K562 (cell line): Measurements from ENCODE around the gene SLC35F4. TPM values are rescaled to one million over a fixed set of nuclear protein-coding genes. Genes with fewer than 3 reads are reported as not detected.

ENCODE experiments used
- ATAC-seq: fragments of 200-7000 bp; cut with Tn5 transposase; 3 replicates; pipeline ENCODE4 v1.9.1; 2020; ENCODE audit warnings: moderate library complexity
- BruUV-seq: library from RNA; stranded (reverse); fragments of 400-500 nt; replicated peaks from 2 replicates; lab custom pipeline; 2021; lab: Mats Ljungman, UMichigan
- CTCF ChIA-PET: fragments of 300-600 bp; formaldehyde crosslinking; extraction: SDS; loops from one replicate; lab custom pipeline; 2021; ENCODE audit warnings: low intra/inter-chr PET ratio; lab: Yijun Ruan, JAX
- POLR2A ChIA-PET: fragments of 300-600, 350-650 bp; sonication (Branson Sonifier 250); formaldehyde crosslinking; extraction: SDS; loops from one replicate; lab custom pipeline; 2021; ENCODE audit warnings: antibody characterized with exemption, inconsistent platforms; lab: Yijun Ruan, JAX
- DNase-seq, 4 experiments: peaks; one replicate each; pipeline versions ENCODE4 v3.0.0 to v3.0.0-alpha.2; 2011 to 2018; ENCODE audit warnings: low spot score in 3 of 4, mixed read lengths in 3 of 4; ENCODE audit errors: extremely low read depth in 1 of 4
- FAIRE-seq: peaks from 2 replicates; lab custom pipeline; 2011; peaks lifted over from hg19 to GRCh38; lab: Jason Lieb, UNC
- H2AFZ ChIP-seq: 2 replicates; pipeline ENCODE4 v1.6.0; 2011; ENCODE audit warnings: low read depth, low read length, control low read depth, inconsistent platforms
- H3K27ac ChIP-seq: fragments of 200-600 bp; 3 replicates; pipeline ENCODE4 v1.8.0; 2011; ENCODE audit warnings: low read depth, mild to moderate bottlenecking, control low read depth, inconsistent platforms, low read length, moderate library complexity, mixed read lengths; ENCODE audit errors: extremely low read depth
- H3K27me3 ChIP-seq, 2 experiments: fragments of 300-600 bp in 1 of 2; 2 replicates in 1 of 2; 3 replicates in 1 of 2; pipeline versions ENCODE4 v1.6.0 to v1.8.0; 2011; ENCODE audit warnings: inconsistent platforms in 2 of 2, low read length in 2 of 2, mild to moderate bottlenecking in 1 of 2, mixed read lengths in 1 of 2, moderate library complexity in 1 of 2; ENCODE audit not compliant: control insufficient read depth in 2 of 2, insufficient read depth in 2 of 2
- H3K36me3 ChIP-seq: fragments of 300-600 bp; 3 replicates; pipeline ENCODE4 v1.8.0; 2011; ENCODE audit warnings: mild to moderate bottlenecking, low read length, inconsistent platforms; ENCODE audit not compliant: control insufficient read depth, insufficient read depth
- H3K4me1 ChIP-seq, 2 experiments: fragments of 200-600 bp in 1 of 2; replicated peaks in 1 of 2; 2 replicates in 1 of 2; 3 replicates in 1 of 2; pipeline versions ENCODE4 v1.5.1 to v1.8.0; 2011; ENCODE audit warnings: inconsistent platforms in 2 of 2, low read length in 2 of 2, mild to moderate bottlenecking in 1 of 2, mixed read lengths in 1 of 2, moderate library complexity in 1 of 2; ENCODE audit not compliant: control insufficient read depth in 2 of 2, insufficient read depth in 2 of 2
- H3K4me2 ChIP-seq: 2 replicates; pipeline ENCODE4 v1.6.1; 2011; ENCODE audit warnings: low read length, control low read depth, inconsistent platforms, mixed read lengths; ENCODE audit not compliant: insufficient read depth
- H3K4me3 ChIP-seq: fragments of 200-600 bp; sonication (generic), shearing (Covaris generic); 2 replicates; pipeline ENCODE4 v1.5.1; 2016; ENCODE audit warnings: control low read depth, inconsistent platforms
- H3K79me2 ChIP-seq: fragments of 200-600 bp; 3 replicates; pipeline ENCODE4 v1.8.0; 2011; ENCODE audit warnings: low read length, inconsistent platforms; ENCODE audit not compliant: control insufficient read depth, insufficient read depth
- H3K9ac ChIP-seq, 2 experiments: 2 replicates each; pipeline versions ENCODE4 v1.6.0 to v1.6.1; 2011; ENCODE audit warnings: low read depth in 2 of 2, low read length in 2 of 2, control low read depth in 1 of 2, inconsistent platforms in 1 of 2, mild to moderate bottlenecking in 1 of 2, mixed read lengths in 1 of 2; ENCODE audit not compliant: insufficient read depth in 1 of 2
- H3K9me1 ChIP-seq: one replicate; pipeline ENCODE4 v1.6.0; 2011; ENCODE audit warnings: inconsistent platforms, mild to moderate bottlenecking, low read length, moderate library complexity; ENCODE audit not compliant: control insufficient read depth, insufficient read depth
- H3K9me3 ChIP-seq: replicated peaks from 2 replicates; pipeline ENCODE4 v1.5.1; 2011; ENCODE audit warnings: low read depth, low read length, inconsistent platforms; ENCODE audit not compliant: control insufficient read depth, insufficient read depth
- H4K20me1 ChIP-seq: replicated peaks from 2 replicates; pipeline ENCODE4 v1.6.1; 2011; ENCODE audit warnings: low read length, inconsistent platforms, mixed read lengths; ENCODE audit not compliant: control insufficient read depth, insufficient read depth
- CBX2 ChIP-seq: fragments of 200-600 bp; sonication (generic); IDR thresholded peaks from one replicate; pipeline ENCODE4 v1.6.1; 2012; ENCODE audit warnings: mild to moderate bottlenecking, low read length, inconsistent platforms; ENCODE audit not compliant: insufficient read depth, poor library complexity, severe bottlenecking
- DPF2 ChIP-seq: fragments of 450-650 bp; IDR thresholded peaks from 2 replicates; pipeline ENCODE4 v1.6.1; 2016
- FOXJ3 ChIP-seq: sonication (generic); formaldehyde crosslinking; IDR thresholded peaks from 2 replicates; pipeline ENCODE4 v1.4.0; 2020; ENCODE audit warnings: mild to moderate bottlenecking, missing genetic modification reagents
- FOXP1 ChIP-seq: sonication (generic); formaldehyde crosslinking; IDR thresholded peaks from 2 replicates; pipeline ENCODE4 v1.8.0; 2022; ENCODE audit warnings: mild to moderate bottlenecking, missing genetic modification reagents
- SAFB2 ChIP-seq: fragments of 200-400 bp; formaldehyde crosslinking; IDR thresholded peaks from 2 replicates; pipeline ENCODE4 v1.6.1; 2018; ENCODE audit warnings: borderline replicate concordance, low read length, low read depth, moderate library complexity; ENCODE audit not compliant: severe bottlenecking
- STAG1 ChIP-seq: sonication (generic); formaldehyde crosslinking; IDR thresholded peaks from 2 replicates; pipeline ENCODE4 v1.5.0; 2020; ENCODE audit warnings: missing genetic modification reagents, borderline replicate concordance
- TBL1XR1 ChIP-seq, 2 experiments: IDR thresholded peaks; 2 replicates each; pipeline ENCODE4 v1.6.1; 2012; ENCODE audit warnings: improper control_type of control experiment in 2 of 2, low read length in 2 of 2, mild to moderate bottlenecking in 1 of 2
- TEAD1 ChIP-seq, 2 experiments: fragments of 450-650 bp in 1 of 2; sonication (generic) in 1 of 2; formaldehyde crosslinking; IDR thresholded peaks; 2 replicates each; pipeline versions ENCODE4 v1.4.0 to v1.8.0; 2020 to 2022; ENCODE audit warnings: mild to moderate bottlenecking in 2 of 2, missing genetic modification reagents in 1 of 2
- TGIF2 ChIP-seq: sonication (generic); formaldehyde crosslinking; IDR thresholded peaks from 2 replicates; pipeline ENCODE4 v1.8.1; 2022; ENCODE audit warnings: mild to moderate bottlenecking, missing genetic modification reagents, moderate library complexity
- ZNF143 ChIP-seq: sonication (generic); formaldehyde crosslinking; IDR thresholded peaks from 2 replicates; pipeline ENCODE4 v1.9.0; 2022; ENCODE audit warnings: mild to moderate bottlenecking, missing genetic modification reagents
- WGBS: fragments of 100-300 bp; shearing (Covaris generic); methylation state at CpG from one replicate; pipeline ENCODE4 v1.1.6; 2016; ENCODE audit warnings: low coverage, mixed read lengths; ENCODE audit not compliant: insufficient coverage; ENCODE audit errors: missing lambda C conversion rate; 5-methylcytosine and 5-hydroxymethylcytosine counted together
- in situ Hi-C: fragments of 300-500 bp; cut with MboI; formaldehyde crosslinking; loops from 4 replicates; pipeline ENCODE4 v1.15.0; 2018; ENCODE audit warnings: inconsistent platforms, mixed read lengths
- intact Hi-C: fragments of 100-400 bp; cut with micrococcal nuclease; formaldehyde crosslinking; loops from 2 replicates; pipeline ENCODE4 v1.14.2; 2022
- polyA plus RNA-seq, 8 experiments: library from polyadenylated mRNA; depleted of rRNA in 4 of 8; stranded (reverse) in 5 of 8; unstranded in 3 of 8; fragments of >200 nt; fragmentation: Nextera tagmentation in 2 of 8; fragmentation: Illumina TruSeq in 1 of 8; extraction: Ambion mirVana in 2 of 8; extraction: Trizol in 1 of 8; gene quantifications; 2 replicates each; pipeline versions ENCODE4 v1.2.1 to v1.2.3, GENCODE V29; 2011 to 2014; ENCODE audit warnings: inconsistent platforms in 1 of 8, missing spikeins in 1 of 8
- total RNA-seq, 7 experiments: library from RNA; depleted of rRNA in 6 of 7; stranded (reverse); fragments of >200 nt in 6 of 7; fragmentation: Illumina TruSeq in 2 of 7; extraction: Trizol in 2 of 7; gene quantifications; 2 replicates each; pipeline versions ENCODE4 v1.2.1 to v1.2.3, GENCODE V29; 2011 to 2021; ENCODE audit warnings: low replicate concordance in 1 of 7
- TF ChIP-seq, protein P1 (sequence below), 2 experiments: fragments of 250-450 bp in 1 of 2; fragments of 450-650 bp in 1 of 2; sonication (Bioruptor Pico) in 1 of 2; IDR thresholded peaks; 2 replicates each; pipeline versions ENCODE4 v1.6.1 to v1.8.0; 2016 to 2021; ENCODE audit warnings: mild to moderate bottlenecking in 2 of 2, moderate library complexity in 2 of 2, missing compliant biosample characterization in 1 of 2, missing genetic modification characterization in 1 of 2
- TF ChIP-seq, protein P2 (sequence below): sonication (generic); formaldehyde crosslinking; IDR thresholded peaks from 2 replicates; pipeline ENCODE4 v1.5.0; 2020; ENCODE audit warnings: missing genetic modification reagents
- TF ChIP-seq, protein P3 (sequence below): fragments of 250-450 bp; sonication (Bioruptor Pico); IDR thresholded peaks from 2 replicates; pipeline ENCODE4 v1.8.0; 2021; ENCODE audit warnings: moderate library complexity, mild to moderate bottlenecking, inconsistent platforms
- TF ChIP-seq, protein P4 (sequence below): fragments of 250-450 bp; sonication (Bioruptor Pico); IDR thresholded peaks from 2 replicates; pipeline ENCODE4 v1.5.0; 2021; ENCODE audit warnings: mild to moderate bottlenecking, borderline replicate concordance
- TF ChIP-seq, protein P5 (sequence below): conservative IDR thresholded peaks from 2 replicates; pipeline ENCODE4 v1.6.1; 2011; ENCODE audit warnings: low read depth, mild to moderate bottlenecking, low read length; ENCODE audit not compliant: control insufficient read depth

The SLC35F4 gene
- total and polyA plus RNA-seq, 9 of the 15 experiments (the other 6 are each of a cell fraction or from before 2014, with no cell fraction given), result 0.01 TPM; not detected in 8

DNA sequence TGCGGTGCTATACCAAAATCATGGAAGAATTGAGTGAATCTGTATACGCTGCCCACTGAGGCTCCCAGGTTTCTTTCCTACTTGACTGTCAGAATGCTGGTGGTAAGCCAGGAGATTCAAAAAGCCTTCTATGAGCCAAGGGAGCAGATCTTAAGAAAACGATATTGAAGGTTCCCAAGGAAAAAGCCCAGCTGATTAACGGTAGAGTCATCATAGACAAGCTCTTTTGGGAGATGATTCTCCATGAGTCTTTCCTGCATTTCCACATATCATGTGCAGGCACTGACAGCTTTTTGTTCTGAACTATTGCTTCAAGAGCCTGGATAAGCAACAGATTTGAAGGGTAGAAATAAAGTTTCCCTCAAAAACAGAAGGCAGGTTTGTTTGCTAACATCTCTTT is 17.5 kb downstream of the SLC35F4 start:
- no peak for FAIRE-seq
- POLR2A ChIA-PET, result interaction anchor here (0.5 kb wide), 1 partner anchor 27 kb away, joined by 4 read pairs; no protein-coding TSS in a partner anchor
- no peak for TF ChIP-seq TBL1XR1 (IDR thresholded peaks at IDR 0.05; ENCODE audit: low read length in 2 of 2)
- TF ChIP-seq STAG1 (CRISPR knock-in tag), result no peak
- TF ChIP-seq, protein P1, sequence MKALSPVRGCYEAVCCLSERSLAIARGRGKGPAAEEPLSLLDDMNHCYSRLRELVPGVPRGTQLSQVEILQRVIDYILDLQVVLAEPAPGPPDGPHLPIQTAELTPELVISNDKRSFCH (CRISPR knock-in tag; IDR thresholded peaks at IDR 0.05), result no peak
- TF ChIP-seq, protein P1 (tag; IDR thresholded peaks at IDR 0.05), result no peak
- TF ChIP-seq, protein P2, sequence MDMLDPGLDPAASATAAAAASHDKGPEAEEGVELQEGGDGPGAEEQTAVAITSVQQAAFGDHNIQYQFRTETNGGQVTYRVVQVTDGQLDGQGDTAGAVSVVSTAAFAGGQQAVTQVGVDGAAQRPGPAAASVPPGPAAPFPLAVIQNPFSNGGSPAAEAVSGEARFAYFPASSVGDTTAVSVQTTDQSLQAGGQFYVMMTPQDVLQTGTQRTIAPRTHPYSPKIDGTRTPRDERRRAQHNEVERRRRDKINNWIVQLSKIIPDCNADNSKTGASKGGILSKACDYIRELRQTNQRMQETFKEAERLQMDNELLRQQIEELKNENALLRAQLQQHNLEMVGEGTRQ (CRISPR knock-in tag), result no peak
- no peak for TF ChIP-seq ZNF143
- no peak for TF ChIP-seq DPF2
- no peak for TF ChIP-seq FOXP1 (CRISPR knock-in tag)
- TF ChIP-seq FOXJ3 (CRISPR knock-in tag), result no peak
- TF ChIP-seq, protein P3, sequence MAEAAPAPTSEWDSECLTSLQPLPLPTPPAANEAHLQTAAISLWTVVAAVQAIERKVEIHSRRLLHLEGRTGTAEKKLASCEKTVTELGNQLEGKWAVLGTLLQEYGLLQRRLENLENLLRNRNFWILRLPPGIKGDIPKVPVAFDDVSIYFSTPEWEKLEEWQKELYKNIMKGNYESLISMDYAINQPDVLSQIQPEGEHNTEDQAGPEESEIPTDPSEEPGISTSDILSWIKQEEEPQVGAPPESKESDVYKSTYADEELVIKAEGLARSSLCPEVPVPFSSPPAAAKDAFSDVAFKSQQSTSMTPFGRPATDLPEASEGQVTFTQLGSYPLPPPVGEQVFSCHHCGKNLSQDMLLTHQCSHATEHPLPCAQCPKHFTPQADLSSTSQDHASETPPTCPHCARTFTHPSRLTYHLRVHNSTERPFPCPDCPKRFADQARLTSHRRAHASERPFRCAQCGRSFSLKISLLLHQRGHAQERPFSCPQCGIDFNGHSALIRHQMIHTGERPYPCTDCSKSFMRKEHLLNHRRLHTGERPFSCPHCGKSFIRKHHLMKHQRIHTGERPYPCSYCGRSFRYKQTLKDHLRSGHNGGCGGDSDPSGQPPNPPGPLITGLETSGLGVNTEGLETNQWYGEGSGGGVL (CRISPR knock-in tag), result no peak
- TF ChIP-seq, protein P4, sequence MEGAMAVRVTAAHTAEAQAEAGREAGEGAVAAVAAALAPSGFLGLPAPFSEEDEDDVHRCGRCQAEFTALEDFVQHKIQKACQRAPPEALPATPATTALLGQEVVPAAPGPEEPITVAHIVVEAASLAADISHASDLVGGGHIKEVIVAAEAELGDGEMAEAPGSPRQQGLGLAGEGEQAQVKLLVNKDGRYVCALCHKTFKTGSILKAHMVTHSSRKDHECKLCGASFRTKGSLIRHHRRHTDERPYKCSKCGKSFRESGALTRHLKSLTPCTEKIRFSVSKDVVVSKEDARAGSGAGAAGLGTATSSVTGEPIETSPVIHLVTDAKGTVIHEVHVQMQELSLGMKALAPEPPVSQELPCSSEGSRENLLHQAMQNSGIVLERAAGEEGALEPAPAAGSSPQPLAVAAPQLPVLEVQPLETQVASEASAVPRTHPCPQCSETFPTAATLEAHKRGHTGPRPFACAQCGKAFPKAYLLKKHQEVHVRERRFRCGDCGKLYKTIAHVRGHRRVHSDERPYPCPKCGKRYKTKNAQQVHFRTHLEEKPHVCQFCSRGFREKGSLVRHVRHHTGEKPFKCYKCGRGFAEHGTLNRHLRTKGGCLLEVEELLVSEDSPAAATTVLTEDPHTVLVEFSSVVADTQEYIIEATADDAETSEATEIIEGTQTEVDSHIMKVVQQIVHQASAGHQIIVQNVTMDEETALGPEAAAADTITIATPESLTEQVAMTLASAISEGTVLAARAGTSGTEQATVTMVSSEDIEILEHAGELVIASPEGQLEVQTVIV (CRISPR knock-in tag), result no peak
- TF ChIP-seq, protein P5, sequence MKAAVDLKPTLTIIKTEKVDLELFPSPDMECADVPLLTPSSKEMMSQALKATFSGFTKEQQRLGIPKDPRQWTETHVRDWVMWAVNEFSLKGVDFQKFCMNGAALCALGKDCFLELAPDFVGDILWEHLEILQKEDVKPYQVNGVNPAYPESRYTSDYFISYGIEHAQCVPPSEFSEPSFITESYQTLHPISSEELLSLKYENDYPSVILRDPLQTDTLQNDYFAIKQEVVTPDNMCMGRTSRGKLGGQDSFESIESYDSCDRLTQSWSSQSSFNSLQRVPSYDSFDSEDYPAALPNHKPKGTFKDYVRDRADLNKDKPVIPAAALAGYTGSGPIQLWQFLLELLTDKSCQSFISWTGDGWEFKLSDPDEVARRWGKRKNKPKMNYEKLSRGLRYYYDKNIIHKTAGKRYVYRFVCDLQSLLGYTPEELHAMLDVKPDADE, result no peak
- no peak for TF ChIP-seq TEAD1 (CRISPR knock-in tag; IDR thresholded peaks at IDR 0.05)
- TF ChIP-seq SAFB2, result no peak
- no peak for TF ChIP-seq CBX2
- TF ChIP-seq TGIF2 (CRISPR knock-in tag), result no peak

More for the DNA sequence above, 17.5 kb downstream of the SLC35F4 start:
- Histone ChIP-seq H4K20me1 (no peaks in the 10 kb centered on the region), H3K27ac (no peak overlapping the region), H3K4me2 (no peak overlapping the region), H3K9ac (no peak overlapping the region), H3K9me1 (no peaks in the 10 kb centered on the region), H3K4me1 (no peaks in the 10 kb centered on the region), H3K9me3 (no peaks in the 10 kb centered on the region), H2AFZ (no peak overlapping the region), H3K79me2 (no peaks in the 10 kb centered on the region), H3K4me3 (no peak overlapping the region), H3K36me3 (no peaks in the 10 kb centered on the region), H3K27me3 (no peaks in the 10 kb centered on the region)
- in situ Hi-C loops (no loop called here), intact Hi-C loops (no loop called here)
- CTCF ChIA-PET, result no interaction called here
- DNase-seq, result no peak
- 0% methylated on average over 4 of the region's 4 CpGs for WGBS
- no TSS peak for BruUV-seq
- no peak for ATAC-seq
